SK-N-SH (cell line): Measurements from ENCODE around the gene HPN.

ENCODE experiments used
- FOSL2 ChIP-seq: IDR thresholded peaks from 2 replicates; pipeline ENCODE4 v1.4.0; 2012; ENCODE audit warnings: low read depth, mild to moderate bottlenecking, moderate library complexity, borderline replicate concordance
- GABPA ChIP-seq: IDR thresholded peaks from 2 replicates; pipeline ENCODE4 v1.4.0; 2012; ENCODE audit warnings: low read depth, mild to moderate bottlenecking
- POLR2AphosphoS5 ChIP-seq: IDR thresholded peaks from 2 replicates; pipeline ENCODE4 v1.6.1; 2012; ENCODE audit warnings: low read depth, low read length
- RAD21 ChIP-seq: IDR thresholded peaks from 2 replicates; pipeline ENCODE4 v1.6.1; 2012; ENCODE audit warnings: mild to moderate bottlenecking, low read length
- SIN3A ChIP-seq: IDR thresholded peaks from 2 replicates; pipeline ENCODE4 v1.6.1; 2012; ENCODE audit warnings: low read depth, mild to moderate bottlenecking, low read length, moderate library complexity, borderline replicate concordance
- SMC3 ChIP-seq: IDR thresholded peaks from 2 replicates; pipeline ENCODE4 v1.6.1; 2012; ENCODE audit warnings: low read depth, low read length, improper control_type of control experiment
- TF ChIP-seq, protein P1 (sequence below): IDR thresholded peaks from 2 replicates; pipeline ENCODE4; 2012
- TF ChIP-seq, protein P2 (sequence below): fragments of 200-600 bp; sonication (generic); IDR thresholded peaks from 2 replicates; pipeline ENCODE4 v1.6.1; 2017; ENCODE audit warnings: antibody characterized with exemption, mild to moderate bottlenecking, moderate library complexity

DNA sequence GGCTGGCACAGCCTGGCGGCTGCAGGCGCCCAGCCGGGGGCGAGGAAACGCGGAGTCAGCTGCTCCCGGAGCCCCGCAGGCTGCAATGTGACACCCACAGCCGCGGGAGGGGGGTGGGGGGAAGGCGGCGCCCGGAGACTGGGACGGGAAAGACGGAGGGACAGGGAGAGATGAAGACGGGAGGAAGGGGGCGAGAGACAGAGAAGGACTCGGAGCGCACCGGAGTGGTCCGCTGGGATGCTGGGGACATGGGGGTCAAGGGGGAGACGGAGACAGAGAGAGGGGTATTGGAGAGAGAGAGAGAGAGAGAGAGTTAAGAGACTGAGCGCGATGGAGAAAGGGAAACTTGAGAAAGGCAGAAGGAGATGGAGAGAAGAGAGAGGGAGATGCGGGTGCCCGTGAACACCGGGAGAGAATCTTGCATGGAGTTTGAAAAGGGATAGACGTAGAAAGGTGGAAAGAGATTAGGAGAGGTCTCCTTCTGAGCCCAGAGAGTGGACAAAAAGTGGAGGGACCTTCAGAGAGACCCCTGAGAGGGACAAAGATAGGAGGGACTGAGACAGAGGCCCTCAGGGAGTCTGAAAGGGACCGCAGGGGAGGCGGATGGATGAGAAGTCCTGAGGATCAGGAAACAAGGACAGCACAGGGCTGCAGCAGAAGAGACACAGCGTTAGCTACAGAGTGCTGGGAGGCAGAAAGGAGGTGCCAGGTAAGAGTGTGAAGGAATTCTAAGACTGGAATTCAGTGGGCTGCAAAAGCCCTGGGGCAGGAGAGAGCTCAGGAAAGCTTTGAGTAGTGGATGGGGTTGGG lies 10.2 kb upstream of the HPN start:
- TF ChIP-seq SMC3 (no peak), RAD21 (no peak), POLR2AphosphoS5 (no peak), GABPA (no peak), FOSL2 (no peak), SIN3A (no peak)
- TF ChIP-seq, protein P1, sequence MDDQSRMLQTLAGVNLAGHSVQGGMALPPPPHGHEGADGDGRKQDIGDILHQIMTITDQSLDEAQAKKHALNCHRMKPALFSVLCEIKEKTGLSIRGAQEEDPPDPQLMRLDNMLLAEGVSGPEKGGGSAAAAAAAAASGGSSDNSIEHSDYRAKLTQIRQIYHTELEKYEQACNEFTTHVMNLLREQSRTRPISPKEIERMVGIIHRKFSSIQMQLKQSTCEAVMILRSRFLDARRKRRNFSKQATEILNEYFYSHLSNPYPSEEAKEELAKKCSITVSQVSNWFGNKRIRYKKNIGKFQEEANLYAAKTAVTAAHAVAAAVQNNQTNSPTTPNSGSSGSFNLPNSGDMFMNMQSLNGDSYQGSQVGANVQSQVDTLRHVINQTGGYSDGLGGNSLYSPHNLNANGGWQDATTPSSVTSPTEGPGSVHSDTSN = no peak
- TF ChIP-seq, protein P2, sequence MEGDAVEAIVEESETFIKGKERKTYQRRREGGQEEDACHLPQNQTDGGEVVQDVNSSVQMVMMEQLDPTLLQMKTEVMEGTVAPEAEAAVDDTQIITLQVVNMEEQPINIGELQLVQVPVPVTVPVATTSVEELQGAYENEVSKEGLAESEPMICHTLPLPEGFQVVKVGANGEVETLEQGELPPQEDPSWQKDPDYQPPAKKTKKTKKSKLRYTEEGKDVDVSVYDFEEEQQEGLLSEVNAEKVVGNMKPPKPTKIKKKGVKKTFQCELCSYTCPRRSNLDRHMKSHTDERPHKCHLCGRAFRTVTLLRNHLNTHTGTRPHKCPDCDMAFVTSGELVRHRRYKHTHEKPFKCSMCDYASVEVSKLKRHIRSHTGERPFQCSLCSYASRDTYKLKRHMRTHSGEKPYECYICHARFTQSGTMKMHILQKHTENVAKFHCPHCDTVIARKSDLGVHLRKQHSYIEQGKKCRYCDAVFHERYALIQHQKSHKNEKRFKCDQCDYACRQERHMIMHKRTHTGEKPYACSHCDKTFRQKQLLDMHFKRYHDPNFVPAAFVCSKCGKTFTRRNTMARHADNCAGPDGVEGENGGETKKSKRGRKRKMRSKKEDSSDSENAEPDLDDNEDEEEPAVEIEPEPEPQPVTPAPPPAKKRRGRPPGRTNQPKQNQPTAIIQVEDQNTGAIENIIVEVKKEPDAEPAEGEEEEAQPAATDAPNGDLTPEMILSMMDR = no peak
